Measurements from ENCODE around the gene MEOX1. TPM values are rescaled to one million over a fixed set of nuclear protein-coding genes. Genes with fewer than 3 reads are reported as not detected.

Gene MEOX1
- total and polyA plus RNA-seq, 2 of the 13 experiments (the other 11 are each of a cell fraction or from before 2014, with no cell fraction given) = not detected

DNA sequence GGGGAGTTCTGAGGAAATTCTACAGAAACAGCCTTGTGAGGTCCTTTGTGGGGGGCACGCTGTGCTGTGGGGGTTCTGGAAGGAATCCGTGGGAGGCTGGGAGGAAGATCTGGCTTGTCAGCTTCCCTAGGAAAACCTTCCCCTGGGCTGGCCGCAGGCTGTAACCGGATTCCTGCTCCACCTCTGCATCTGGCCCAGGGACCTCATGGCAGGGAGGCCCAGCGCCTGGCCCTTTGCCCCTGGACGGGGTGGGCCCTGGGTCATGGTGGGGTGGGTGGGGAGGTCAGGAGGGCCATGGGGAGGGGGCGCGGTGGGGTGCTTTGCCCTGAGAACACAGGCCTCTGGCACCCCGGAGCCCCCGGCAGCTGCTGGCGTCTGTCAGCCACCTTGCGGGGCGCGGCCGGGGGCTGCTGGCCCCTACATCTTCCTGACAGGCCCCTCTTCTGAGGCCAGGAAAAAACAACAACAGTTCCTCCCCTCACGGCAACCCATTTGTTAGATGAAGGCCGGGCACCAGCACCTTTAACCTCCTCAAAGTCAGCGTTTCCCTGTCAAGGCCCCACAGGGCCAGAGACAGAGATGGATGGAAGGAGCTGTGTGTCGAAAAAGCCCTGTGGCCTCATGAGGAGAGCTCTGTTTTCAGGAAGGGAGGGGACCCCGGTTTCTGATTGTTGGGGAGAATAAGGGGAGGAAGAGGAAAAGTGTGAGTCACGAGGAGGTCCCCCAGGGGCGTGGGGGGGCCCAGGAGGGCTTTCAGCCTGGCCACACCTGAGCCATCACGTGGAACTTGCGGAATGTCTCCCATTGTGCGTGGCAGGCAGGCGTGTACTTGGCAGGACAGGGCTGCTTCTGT lies 3.6 kb upstream of the MEOX1 start (continued):
- peak; percentile 79; the same call in 1 of the 2 replicates for TF ChIP-seq ZSCAN29 (CRISPR knock-in tag; conservative IDR thresholded peaks at IDR 0.05)
- TF ChIP-seq FOXC1 (CRISPR knock-in tag; IDR thresholded peaks at IDR 0.05; ENCODE audit: borderline replicate concordance) = peak; percentile 13; the same call in 1 of the 2 replicates
- TF ChIP-seq NR2F1 (CRISPR knock-in tag; IDR thresholded peaks at IDR 0.05) = peak in 1 of 2 experiments; percentile 5; a peak in 1 of 4 replicates
- TF ChIP-seq SAP130 (CRISPR knock-in tag; IDR thresholded peaks at IDR 0.05; ENCODE audit: low read depth) = peak; percentile 34; the same call in 1 of the 2 replicates
- TF ChIP-seq, protein P1, sequence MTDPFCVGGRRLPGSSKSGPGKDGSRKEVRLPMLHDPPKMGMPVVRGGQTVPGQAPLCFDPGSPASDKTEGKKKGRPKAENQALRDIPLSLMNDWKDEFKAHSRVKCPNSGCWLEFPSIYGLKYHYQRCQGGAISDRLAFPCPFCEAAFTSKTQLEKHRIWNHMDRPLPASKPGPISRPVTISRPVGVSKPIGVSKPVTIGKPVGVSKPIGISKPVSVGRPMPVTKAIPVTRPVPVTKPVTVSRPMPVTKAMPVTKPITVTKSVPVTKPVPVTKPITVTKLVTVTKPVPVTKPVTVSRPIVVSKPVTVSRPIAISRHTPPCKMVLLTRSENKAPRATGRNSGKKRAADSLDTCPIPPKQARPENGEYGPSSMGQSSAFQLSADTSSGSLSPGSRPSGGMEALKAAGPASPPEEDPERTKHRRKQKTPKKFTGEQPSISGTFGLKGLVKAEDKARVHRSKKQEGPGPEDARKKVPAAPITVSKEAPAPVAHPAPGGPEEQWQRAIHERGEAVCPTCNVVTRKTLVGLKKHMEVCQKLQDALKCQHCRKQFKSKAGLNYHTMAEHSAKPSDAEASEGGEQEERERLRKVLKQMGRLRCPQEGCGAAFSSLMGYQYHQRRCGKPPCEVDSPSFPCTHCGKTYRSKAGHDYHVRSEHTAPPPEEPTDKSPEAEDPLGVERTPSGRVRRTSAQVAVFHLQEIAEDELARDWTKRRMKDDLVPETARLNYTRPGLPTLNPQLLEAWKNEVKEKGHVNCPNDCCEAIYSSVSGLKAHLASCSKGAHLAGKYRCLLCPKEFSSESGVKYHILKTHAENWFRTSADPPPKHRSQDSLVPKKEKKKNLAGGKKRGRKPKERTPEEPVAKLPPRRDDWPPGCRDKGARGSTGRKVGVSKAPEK (CRISPR knock-in tag; IDR thresholded peaks at IDR 0.05; ENCODE audit: borderline replicate concordance) = peak; percentile 76; the same call in 1 of the 2 replicates
- TF ChIP-seq PHF20 (CRISPR knock-in tag; IDR thresholded peaks at IDR 0.05) = peak; percentile 38
- TF ChIP-seq ZNF781 (CRISPR knock-in tag; IDR thresholded peaks at IDR 0.05; ENCODE audit: borderline replicate concordance, not compliant biosample characterization) = no peak
- peak; percentile 85; the same call in 1 of the 2 replicates for TF ChIP-seq ZNF292 (CRISPR knock-in tag; IDR thresholded peaks at IDR 0.05; ENCODE audit: borderline replicate concordance, low read depth)
- TF ChIP-seq ZNF562 (CRISPR knock-in tag; IDR thresholded peaks at IDR 0.05; ENCODE audit: borderline replicate concordance) = no peak
- TF ChIP-seq ZSCAN12 (CRISPR knock-in tag; IDR thresholded peaks at IDR 0.05) = 0 out of 2 replicates have a peak, but pooled peaks have one; percentile 34
- TF ChIP-seq, protein P2, sequence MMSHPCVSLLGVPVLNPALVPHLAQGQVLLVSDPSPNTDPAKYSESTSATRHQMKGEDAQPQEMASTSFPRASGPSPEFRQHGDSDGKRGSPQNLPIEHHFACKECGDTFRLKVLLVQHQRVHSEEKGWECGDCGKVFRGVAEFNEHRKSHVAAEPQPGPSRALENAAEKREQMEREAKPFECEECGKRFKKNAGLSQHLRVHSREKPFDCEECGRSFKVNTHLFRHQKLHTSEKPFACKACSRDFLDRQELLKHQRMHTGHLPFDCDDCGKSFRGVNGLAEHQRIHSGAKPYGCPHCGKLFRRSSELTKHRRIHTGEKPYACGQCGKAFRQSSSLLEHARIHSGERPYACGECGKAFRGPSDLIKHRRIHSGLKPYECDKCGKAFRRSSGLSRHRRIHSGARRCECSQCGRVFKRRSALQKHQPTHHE (CRISPR knock-in tag; IDR thresholded peaks at IDR 0.05; ENCODE audit: borderline replicate concordance) = 0 out of 2 replicates have a peak, but pooled peaks have one; percentile 54
- TF ChIP-seq KLF15 (CRISPR knock-in tag; IDR thresholded peaks at IDR 0.05; ENCODE audit: borderline replicate concordance) = 0 out of 2 replicates have a peak, but pooled peaks have one; percentile 40
- peak; percentile 56 for TF ChIP-seq PHF8 (CRISPR knock-in tag; IDR thresholded peaks at IDR 0.05)
- TF ChIP-seq ZBTB7B (CRISPR knock-in tag; IDR thresholded peaks at IDR 0.05) = 0 out of 2 replicates have a peak, but pooled peaks have one; percentile 34
- TF ChIP-seq GABPB1 (CRISPR knock-in tag; IDR thresholded peaks at IDR 0.05) = peak; percentile 38; the same call in 1 of the 2 replicates
- TF ChIP-seq TBX3 (IDR thresholded peaks at IDR 0.05; ENCODE audit: borderline replicate concordance) = peak; percentile 24; the same call in 1 of the 2 replicates
- TF ChIP-seq, protein P3, sequence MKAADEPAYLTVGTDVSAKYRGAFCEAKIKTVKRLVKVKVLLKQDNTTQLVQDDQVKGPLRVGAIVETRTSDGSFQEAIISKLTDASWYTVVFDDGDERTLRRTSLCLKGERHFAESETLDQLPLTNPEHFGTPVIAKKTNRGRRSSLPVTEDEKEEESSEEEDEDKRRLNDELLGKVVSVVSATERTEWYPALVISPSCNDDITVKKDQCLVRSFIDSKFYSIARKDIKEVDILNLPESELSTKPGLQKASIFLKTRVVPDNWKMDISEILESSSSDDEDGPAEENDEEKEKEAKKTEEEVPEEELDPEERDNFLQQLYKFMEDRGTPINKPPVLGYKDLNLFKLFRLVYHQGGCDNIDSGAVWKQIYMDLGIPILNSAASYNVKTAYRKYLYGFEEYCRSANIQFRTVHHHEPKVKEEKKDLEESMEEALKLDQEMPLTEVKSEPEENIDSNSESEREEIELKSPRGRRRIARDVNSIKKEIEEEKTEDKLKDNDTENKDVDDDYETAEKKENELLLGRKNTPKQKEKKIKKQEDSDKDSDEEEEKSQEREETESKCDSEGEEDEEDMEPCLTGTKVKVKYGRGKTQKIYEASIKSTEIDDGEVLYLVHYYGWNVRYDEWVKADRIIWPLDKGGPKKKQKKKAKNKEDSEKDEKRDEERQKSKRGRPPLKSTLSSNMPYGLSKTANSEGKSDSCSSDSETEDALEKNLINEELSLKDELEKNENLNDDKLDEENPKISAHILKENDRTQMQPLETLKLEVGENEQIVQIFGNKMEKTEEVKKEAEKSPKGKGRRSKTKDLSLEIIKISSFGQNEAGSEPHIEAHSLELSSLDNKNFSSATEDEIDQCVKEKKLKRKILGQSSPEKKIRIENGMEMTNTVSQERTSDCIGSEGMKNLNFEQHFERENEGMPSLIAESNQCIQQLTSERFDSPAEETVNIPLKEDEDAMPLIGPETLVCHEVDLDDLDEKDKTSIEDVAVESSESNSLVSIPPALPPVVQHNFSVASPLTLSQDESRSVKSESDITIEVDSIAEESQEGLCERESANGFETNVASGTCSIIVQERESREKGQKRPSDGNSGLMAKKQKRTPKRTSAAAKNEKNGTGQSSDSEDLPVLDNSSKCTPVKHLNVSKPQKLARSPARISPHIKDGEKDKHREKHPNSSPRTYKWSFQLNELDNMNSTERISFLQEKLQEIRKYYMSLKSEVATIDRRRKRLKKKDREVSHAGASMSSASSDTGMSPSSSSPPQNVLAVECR (CRISPR knock-in tag; IDR thresholded peaks at IDR 0.05; ENCODE audit: borderline replicate concordance) = peak; percentile 55; the same call in 1 of the 2 replicates
